ENCODE measurements around the gene KIAA1671.

Gene KIAA1671

DNA sequence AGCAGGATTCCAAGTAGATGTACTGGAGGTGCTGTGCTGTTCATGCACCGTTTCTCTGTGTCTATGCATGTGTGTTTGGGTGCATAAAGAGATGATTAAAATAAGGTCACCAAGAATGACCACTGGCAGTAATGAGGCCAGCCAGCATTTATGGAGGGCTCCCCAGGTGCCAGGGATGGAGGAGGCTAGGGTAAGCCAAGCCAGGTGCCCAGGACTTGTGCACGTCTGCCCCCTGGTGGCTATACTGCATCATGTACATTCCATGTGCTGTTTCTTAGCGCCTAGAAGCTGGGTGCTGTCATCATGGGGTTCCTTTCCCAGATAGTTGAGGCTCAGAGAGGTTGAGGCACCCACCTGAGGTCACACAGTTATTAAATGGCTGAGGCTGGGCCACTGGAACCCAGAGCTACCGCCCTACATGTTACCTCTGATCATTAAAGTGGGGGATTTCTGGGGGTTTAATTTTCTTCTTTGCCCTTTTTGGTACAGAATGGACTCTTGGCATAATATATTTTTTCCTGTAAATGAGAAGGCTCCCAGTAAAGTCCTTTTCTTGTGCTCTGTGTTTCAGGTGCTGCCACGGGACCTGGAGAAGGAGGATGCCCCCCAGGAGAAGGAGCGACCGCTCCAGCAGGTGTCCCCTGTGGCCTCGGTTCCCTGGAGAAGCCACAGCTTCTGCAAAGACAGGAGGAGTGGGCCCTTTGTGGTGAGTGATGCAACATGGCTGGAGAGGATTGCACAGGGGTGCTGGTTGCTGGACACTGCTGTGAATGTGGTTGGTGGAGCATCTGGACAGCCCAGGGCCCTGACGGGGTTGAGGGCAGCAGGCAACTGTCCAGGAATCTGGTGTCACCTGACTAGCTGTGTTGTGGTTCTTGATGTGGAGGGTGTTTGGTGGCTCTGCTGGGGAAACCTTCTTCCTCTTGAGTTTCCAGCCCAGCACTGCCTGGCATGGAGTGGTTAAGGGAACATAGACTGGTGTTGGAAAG lies 96.4 kb downstream of the KIAA1671 start:
- peak; percentile 87 for DNase-seq

DNA sequence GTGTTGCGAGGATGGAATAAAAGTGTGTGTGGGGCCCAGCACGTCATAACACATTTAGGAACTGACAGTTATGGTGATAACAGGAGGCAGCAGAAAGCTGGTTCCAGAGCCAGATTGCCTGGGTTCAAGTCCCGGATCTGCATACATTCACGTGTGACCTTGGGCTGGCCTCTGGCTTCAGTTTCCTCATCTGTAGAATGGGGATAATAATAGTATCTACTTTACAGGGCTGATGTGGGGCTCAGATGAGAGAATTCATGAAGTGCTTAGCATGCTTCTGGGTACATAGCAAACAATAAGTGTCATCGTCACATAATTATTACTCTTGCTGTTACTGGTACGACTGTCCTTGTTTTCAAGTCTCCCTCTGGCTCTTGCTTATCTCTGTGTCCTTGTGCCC lies 97.3 kb downstream of the KIAA1671 start:
- DNase-seq, result no peak

DNA sequence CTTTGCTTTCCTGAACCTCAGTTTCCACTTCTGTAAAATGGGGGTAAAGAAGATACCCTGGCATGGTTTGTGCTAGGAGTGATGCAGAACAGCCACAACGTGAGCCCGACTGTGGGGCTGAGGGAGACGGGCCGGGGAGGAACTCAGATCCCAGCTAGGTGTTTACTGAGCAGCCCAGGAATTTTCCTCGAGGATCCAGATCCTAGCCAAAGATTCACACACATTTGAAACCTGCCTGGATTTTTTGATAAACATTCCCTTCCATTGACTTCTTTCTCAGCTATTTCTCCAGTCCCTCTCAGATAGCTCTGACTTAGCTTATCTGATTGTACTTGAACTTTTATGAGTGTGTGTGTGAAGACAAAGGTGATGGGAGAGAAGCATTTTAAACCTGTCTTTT lies 98.0 kb downstream of the KIAA1671 start:
- no peak for DNase-seq

DNA sequence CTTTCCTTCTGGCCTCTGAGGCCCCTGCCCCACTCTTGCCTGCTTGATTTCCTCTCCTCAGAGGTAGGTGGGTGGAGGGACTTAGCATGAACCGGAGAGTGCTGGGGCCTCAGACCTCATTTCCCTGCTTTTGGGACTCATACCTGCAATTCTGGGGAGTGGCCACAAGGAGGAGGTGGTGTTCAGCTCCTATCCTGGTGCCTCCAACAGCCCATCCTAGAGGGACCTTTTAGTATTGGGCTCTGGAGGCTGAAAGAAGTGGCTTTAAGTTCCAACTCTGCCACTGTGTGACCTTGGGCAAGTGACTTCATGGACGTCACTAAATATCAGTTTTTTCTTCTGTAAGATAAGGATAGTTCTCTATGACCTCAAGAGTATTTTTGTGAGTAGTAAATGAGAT lies 98.6 kb downstream of the KIAA1671 start:
- DNase-seq, result no peak

DNA sequence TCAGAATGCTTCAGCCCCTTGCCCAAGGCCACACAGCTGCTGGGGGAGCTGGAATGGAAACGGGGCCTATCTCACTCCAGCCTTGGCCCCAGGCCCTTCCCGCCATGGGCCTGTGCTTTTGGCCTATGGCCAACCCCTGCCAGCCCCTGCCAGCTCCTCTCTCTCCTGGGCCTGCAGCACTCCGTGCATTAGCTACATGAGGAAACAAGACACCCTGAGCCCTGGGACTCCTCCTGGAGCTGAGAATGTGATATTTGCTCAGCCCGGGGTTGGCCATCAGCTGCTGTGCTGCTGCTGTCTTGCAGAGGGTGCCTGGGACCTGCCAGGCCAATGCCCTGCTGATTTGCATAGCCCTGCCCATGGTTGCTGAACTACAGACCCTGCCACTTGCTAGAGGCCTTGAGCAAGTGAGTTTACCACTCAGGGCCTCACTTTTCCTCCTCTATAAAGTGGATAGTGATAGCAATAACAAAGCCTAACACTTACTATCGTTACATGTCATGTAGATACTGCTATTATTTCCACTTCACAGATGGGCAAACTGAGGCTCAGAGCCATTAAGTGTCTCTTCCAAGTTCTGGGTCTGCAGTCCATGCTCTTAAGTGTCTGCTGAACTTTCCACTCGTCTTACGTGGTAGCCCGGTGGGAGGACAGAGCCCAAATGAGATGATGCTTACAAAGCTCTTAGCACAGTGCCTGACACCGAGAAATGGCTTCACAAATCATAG lies 99.6 kb downstream of the KIAA1671 start:
- no peak for DNase-seq

DNA sequence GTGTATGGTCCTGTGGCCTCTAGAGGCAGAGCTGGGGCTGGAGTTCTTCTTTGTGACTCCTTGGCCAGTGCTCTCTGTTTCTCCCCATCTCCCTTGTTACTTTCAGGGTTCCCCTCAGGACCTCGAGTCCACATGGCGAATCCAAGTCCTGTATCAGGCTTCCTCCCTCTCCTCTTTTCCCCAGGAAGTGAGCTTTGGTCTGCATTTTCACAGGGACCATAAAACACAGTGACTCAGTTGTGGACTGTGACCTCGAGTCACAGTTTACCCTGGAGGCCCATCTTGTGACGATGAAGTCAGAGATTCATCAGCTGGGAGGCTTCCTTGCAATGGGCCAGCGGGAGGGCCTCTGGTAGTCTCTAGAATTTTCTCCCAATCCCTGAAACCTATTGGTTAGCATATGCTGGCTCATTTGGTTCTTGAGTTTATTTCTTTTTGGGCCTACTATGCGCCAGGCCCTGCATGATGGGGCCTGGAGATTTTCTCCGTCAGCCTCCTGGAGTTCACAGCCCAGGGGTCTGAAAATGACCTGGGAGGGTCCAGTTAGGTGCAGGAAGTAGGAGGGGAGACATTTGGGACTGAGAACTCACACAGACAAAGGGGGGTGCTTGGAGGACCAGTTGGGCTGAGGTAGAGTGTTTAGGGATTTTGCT lies 100.8 kb downstream of the KIAA1671 start:
- DNase-seq, result no peak

DNA sequence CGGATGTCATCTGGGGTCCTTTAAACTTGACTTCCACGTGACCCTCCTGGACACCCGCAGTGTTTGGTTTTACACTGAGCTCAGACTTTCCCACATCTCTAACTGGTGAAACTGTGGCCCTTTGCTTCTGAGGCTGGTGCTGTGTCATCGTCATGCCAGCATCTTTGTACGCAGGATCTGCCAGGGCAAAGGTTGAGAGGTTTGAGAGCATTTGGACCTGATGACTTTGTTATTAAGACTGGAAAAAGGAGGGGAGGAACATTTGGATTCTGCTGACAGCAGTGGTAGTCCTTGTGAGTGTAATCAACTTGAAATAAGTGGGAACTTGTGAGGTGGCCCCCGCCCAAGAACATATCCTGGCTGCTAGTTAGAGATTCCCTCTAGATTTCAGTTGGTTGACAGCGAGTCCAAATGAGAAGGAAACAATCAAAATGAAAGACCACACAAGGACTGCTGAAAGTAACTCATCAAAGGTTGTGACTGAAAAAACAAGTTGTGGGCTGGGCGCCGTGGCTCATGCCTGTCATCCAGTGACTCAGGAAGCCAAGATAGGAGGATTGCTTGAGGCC lies 102.5 kb downstream of the KIAA1671 start:
- DNase-seq, result peak; percentile 71

DNA sequence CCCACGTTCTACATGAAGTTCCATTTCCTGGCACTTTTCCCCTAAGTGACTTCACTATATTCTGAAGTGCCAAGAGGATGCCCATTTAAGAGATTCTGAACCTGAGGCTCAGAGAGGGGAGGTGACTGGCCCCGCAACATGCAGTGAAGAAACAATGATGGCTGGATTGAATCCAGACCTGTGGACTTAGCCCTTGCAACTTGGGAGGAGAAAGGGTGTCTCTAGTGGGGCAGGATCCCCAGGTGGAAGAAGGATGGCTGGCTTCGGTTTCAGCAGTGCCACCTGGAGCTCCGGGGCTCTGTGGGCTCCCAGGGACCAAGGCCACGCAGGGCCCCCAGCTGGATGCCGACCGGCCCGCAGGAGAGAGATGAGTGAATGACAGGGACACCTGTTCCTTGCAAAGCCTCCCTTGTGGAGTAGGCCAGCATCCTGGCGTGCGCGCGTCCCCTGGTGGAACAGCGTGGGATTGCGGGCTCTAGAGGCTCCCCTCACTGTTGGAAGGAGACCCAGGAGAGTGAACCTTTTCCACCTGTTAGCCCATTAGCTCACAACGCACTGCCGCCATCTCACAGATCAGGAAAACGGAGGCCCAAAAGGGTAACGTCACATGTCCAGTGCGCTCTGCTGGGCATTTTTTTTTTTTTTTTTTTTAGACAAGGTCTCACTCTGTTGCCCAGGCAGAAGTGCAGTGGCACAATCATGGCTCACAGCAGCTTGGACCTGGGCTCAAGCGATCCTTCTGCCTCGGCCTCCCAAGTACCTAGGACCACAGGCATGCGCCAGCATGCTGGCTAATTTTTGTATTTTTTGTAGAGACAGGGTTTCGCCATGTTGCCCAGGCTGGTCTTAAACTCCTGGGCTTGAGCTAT lies 104.7 kb downstream of the KIAA1671 start:
- peak; percentile 90 for DNase-seq

DNA sequence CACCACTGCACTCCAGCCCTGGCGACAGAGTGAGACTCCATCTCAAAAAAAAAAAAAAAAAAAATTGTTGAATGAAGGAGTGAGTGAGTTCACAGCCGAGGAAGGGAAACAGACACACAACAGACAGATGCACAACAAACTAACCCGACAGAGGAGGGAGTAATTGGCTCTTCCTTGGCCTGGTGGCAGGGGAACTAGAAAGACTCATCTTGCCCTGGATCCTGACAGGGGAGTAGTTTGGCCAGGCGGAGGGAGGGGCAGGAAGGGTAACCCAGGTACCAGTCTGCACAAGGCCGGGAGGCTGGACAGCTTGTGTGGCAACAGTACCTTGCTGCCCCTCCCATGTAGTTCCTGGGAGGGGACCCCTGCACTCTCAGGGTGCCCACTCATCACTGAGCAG lies 106.9 kb downstream of the KIAA1671 start:
- DNase-seq, result no peak

DNA sequence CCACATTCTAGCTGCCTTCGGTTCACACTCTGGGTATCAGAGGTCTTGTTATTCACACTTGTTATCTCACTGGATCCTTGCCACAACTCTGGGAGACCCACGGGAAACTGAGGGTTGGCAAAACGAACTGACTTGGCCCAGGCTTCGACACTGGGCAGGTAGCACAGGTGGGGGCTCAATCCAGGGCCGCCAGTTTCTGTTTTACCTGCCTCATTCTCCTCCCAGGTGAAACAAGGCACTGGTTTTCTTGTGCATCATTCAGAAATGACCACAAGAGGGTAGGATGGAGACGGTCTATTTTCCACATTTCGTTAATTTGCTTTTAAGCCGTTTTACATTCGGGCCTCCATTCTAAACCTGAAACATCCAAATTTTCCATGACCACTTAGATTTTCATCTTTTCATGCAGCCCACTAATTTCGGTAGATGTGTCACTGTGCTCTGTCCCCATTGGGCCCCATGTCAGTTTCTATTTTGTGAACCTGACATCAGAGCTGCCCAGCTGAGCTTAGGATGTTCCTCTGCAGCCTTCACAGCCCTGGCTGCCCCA lies 108.1 kb downstream of the KIAA1671 start:
- no peak for DNase-seq

DNA sequence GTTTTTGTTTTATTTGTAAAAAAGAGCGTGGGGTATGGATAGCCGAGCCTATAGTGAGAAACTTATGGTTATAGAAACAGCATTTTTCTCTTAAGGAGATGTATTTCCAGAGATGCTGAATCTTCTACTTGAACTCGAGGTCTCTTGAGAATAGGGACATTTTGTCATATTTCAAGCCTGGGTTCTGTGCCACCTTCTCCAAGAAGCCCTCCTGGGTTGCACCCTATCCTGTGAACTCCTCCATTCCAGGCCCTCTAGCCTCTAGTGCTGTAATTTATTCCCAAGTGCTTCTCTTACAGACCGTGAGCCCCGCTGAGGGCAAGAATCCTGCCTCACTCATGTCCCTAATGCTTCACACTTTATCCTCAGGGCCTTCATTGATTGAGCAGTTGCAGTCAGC lies 108.6 kb downstream of the KIAA1671 start:
- DNase-seq, result no peak

DNA sequence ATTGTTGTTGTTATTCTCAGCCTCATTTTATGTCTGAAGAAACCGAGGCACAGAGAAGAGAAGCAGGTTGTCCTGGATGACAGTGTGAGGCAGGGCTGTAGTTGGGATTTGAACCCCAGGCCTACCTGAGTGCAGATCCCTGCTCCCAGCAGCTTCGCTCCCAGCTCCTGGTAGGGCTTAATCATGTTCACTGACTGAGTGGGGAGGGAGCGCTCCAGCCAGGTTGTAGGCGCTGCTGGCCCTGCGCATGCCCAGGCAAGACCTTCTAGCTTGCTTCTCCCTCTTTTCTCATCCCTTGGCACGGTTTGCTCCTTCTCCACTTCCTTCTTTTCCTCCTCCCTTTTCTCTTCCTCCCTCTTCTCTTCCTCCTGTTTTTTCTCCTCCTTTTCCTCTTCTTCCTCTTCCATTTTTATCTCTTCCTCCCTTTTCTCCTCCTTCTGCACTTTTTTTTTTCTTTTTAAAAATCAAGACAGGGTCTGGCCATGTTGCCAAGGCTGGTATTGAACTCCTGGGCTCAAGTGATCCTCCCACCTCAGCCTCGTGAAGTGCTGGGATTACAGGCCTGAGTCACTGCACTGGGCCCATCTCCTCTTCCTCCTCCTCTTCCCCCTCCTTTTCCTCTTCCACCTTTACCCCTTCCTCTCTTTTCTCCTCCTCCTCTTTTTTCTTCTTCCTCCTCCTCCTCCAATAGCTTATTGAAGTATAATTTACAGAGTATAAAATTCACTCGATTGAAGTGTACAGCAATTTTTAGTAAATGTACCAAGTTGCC lies 109.3 kb downstream of the KIAA1671 start:
- no peak for DNase-seq

DNA sequence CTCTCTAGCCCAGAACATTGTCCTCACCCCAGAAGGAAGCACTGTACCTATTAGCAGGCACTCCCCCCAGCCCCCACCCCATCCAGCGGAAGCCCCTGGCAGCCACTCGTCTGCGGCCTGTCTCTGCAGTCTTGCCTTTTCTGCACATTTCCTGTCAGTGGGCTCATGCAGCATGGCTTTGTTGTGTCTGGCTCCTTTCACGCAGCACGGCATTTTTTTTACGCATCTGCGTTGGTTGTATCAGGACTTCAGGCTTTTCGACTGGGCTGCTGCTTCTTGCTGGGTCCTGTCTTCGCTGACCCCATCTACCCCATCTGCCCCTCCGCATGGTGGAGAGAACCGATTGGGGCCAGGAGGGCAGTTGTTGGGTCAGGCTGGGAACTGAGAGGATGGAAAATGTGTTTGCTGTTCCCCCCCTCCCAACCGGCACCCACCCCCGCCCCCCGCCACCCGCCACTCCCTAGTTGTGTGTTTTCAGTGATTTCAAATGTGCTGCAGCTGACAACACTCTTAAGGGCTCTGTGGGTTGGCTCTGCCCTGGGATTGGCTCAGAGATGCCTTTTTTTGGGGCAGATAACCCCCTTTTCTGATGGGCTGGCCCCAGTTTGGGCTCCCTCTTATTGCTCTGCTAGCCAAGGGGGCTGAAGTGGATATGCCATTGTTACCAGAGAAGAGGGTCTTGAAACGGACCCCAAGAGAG lies 110.0 kb downstream of the KIAA1671 start:
- peak; percentile 81 for DNase-seq

DNA sequence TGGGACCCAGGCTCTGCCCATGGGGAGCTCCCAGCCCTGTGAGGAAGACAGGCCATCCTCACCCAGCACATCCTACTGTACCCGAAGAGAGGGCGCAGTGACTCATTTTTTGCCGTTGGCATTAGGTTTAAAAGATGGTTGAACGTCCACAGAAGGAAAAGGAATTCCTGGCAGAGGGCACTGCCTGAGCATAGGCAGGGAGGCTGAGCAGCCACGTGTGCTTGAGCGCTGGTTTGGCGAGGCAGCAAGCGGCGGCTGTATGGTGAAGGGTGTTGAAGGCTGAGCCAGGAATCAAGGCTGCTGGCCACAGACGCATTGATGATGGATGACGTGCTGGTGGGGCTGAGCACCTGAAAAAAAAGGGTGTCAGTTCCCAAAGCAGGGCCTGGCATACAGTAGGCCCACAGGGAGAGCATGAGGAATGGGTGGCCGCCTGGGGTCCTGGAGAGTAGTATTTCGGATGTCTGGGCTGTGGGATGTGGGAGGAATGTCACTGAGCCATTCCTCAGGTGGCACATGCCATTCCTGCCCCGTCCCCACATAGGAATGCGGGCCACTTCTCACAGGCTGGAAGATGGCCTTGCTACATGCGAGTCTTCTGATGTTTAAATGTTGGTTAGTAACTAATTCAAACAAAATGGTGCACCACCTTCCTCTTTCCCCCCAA lies 112.5 kb downstream of the KIAA1671 start:
- DNase-seq, result no peak

DNA sequence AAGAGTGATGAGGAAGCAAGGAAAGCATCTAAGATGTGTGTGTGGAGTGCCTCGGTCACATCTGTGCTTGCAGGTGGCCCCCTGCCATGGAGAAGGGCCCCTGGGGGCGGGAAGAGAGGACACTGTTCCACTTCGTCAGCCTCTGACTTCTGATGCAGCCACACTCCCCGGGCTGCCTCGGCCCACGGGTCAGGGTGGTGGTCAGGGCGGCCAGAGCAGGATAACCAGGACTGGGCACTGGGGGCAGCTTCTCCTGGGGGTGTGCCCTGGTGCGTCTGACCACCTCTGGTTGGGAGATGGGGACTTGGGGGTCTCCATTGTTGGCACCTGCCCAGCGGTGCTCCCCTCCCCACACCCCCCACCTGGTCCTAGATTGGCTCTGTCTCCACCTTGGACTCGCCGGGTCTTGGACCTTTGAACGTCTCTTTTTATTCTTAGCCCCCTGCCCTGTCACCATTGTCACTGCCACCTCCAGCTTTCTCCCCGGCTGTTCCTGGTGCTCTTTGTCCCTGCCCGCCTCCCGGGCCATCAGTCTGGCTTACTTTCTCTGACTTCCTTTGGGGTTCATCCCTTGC lies 114.4 kb downstream of the KIAA1671 start:
- no peak for DNase-seq

DNA sequence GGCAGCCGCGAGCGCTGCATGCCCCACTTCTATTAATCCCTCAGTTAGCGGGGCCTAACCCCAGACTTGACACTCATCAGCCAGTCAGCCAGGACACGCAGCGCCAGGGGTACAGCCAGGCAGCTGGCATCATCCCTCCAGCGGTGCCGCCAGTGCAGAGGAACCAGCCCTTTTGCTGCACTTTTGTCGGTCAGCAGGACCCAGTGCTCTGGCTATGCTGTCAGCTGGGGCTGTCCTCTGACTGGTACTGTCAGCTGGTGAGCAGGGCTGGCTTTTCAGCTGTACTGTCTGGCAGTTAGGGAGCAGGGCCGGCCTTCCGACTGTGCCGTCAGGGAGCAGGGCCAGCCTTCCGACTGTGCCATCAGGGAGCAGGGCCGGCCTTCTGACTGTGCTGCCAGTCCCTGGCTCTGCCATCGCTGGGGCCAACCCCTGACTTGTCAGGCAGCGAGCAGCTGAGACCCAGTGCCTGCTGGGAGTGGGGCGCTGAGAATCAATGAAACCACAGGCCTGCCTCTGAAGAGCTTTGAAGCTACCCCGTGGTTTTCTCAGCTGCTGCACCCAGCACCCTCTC lies 115.4 kb downstream of the KIAA1671 start:
- peak; percentile 91 for DNase-seq

DNA sequence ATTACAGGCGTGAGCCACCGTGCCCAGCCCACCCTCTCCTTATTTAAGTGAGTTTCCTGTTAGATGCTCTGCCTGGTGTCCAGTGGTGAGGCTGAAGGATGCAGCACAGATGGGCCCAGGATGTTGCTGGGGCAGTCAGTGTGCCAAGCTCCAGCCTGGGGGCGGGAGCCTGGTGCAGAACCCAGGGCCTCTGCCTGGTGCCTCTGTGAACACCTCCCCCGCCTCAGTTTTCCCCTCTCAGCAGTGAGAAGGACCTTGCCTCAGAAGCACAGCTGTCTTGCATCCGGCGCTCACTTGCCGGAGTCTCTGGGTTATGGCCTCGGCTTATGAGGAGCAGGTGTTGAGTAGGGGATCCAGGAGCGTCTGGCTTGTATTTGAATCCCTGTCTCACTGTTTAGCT lies 116.2 kb downstream of the KIAA1671 start:
- DNase-seq, result peak; percentile 73

DNA sequence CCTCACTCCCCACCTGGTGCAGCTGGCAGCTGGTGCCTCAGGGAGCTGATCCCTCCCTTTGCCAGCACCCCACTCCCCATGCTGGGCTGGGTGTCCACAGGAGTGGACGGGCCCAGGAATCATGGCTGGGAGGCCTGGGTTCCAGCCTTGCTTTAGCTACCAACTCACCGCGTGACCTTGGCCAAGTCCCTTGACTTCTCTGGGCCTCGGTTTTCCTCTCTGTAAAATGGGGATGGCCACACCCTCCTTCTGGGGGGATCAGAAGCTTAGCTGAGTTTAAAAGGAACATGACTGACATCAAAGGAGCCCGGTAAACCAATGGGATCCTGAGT lies 116.9 kb downstream of the KIAA1671 start:
- no peak for DNase-seq

Data from activated effector memory CD4-positive, alpha-beta T cell treated with anti-CD3 and anti-CD28 coated beads, Interleukin-2, amount 50 U/mL, for 16 hours (primary cell).